H1 (cell line): ENCODE results near the gene RRP1B. TPM values are rescaled to one million over a fixed set of nuclear protein-coding genes. Genes with fewer than 3 reads are reported as not detected.

Experiments used
- CTCF ChIA-PET: fragments of 300-600 bp; sonication (Branson Sonifier 250); formaldehyde crosslinking; loops from one replicate; lab custom pipeline; 2021; ENCODE audit not compliant: partially characterized antibody; lab: Charles Lee
- POLR2A ChIA-PET: fragments of 300-600 bp; sonication (Branson Sonifier 250); formaldehyde crosslinking; loops from one replicate; lab custom pipeline; 2021; ENCODE audit warnings: inconsistent platforms; ENCODE audit not compliant: partially characterized antibody; lab: Charles Lee
- DNase-seq, 2 experiments: peaks; one replicate each; pipeline versions ENCODE4 v3.0.0 to v3.0.0-alpha.2; 2010 to 2022; ENCODE audit warnings: low spot score in 2 of 2, low read depth in 1 of 2, mixed read lengths in 1 of 2
- FAIRE-seq: peaks from 2 replicates; lab custom pipeline; 2011; peaks lifted over from hg19 to GRCh38; lab: Jason Lieb, UNC
- H2AFZ ChIP-seq: 2 replicates; pipeline ENCODE4 v1.8.1; 2012; ENCODE audit warnings: low read length, inconsistent platforms
- H2AK5ac ChIP-seq: 2 replicates; pipeline ENCODE4 v1.6.1; 2013; ENCODE audit warnings: low read depth, low read length
- H2BK120ac ChIP-seq: replicated peaks from 2 replicates; pipeline ENCODE3; 2013; ENCODE audit warnings: low read depth, low read length, inconsistent platforms
- H2BK12ac ChIP-seq: 2 replicates; pipeline ENCODE4 v1.6.1; 2013; ENCODE audit warnings: low read depth, low read length
- H2BK15ac ChIP-seq: 2 replicates; pipeline ENCODE4 v1.6.1; 2013; ENCODE audit warnings: low read length
- H2BK20ac ChIP-seq: 2 replicates; pipeline ENCODE4 v1.6.1; 2013; ENCODE audit warnings: low read length
- H2BK5ac ChIP-seq: 2 replicates; pipeline ENCODE4 v1.6.1; 2013; ENCODE audit warnings: low read depth, low read length
- H3K14ac ChIP-seq: 2 replicates; pipeline ENCODE4 v1.6.1; 2013; ENCODE audit warnings: inconsistent platforms; ENCODE audit not compliant: insufficient read length
- H3K18ac ChIP-seq: 2 replicates; pipeline ENCODE4 v1.6.1; 2013; ENCODE audit warnings: low read length; ENCODE audit errors: extremely low read depth
- H3K23ac ChIP-seq: 2 replicates; pipeline ENCODE4 v1.6.1; 2013; ENCODE audit warnings: inconsistent platforms; ENCODE audit not compliant: insufficient read length
- H3K23me2 ChIP-seq: 2 replicates; pipeline ENCODE4 v1.6.1; 2013; ENCODE audit warnings: low read depth, low read length
- H3K27ac ChIP-seq: 2 replicates; pipeline ENCODE4 v1.6.1; 2011; ENCODE audit warnings: low read depth, low read length, inconsistent platforms
- H3K27me3 ChIP-seq, 4 experiments: replicated peaks in 1 of 4; 1 replicate in 1 of 4; 2 replicates in 3 of 4; pipeline versions ENCODE4 v1.6.1 to v1.8.1; 2011 to 2013; ENCODE audit warnings: low read length in 3 of 4, mild to moderate bottlenecking in 3 of 4, inconsistent platforms in 2 of 4, mixed read lengths in 2 of 4, moderate library complexity in 1 of 4; ENCODE audit not compliant: control insufficient read depth in 3 of 4, insufficient read depth in 3 of 4; ENCODE audit errors: extremely low read depth in 1 of 4
- H3K36me3 ChIP-seq, 4 experiments: 2 replicates each; pipeline versions ENCODE4 v1.6.1 to v1.8.1; 2011 to 2013; ENCODE audit warnings: mild to moderate bottlenecking in 4 of 4, low read length in 3 of 4, moderate library complexity in 2 of 4, control low read depth in 1 of 4, inconsistent platforms in 1 of 4; ENCODE audit not compliant: insufficient read depth in 4 of 4, control insufficient read depth in 2 of 4
- H3K4ac ChIP-seq: replicated peaks from 2 replicates; pipeline ENCODE3; 2013; ENCODE audit warnings: low read length, low read depth, mixed read lengths, inconsistent platforms; ENCODE audit not compliant: insufficient read length
- H3K4me1 ChIP-seq, 4 experiments: replicated peaks in 1 of 4; 1 replicate in 1 of 4; 2 replicates in 3 of 4; pipeline versions ENCODE4 v1.6.1 to v1.8.1; 2011 to 2013; ENCODE audit warnings: low read length in 3 of 4, inconsistent platforms in 2 of 4, mixed read lengths in 1 of 4; ENCODE audit not compliant: insufficient read depth in 4 of 4, control insufficient read depth in 3 of 4
- H3K4me2 ChIP-seq, 2 experiments: 2 replicates each; pipeline versions ENCODE4 v1.6.1 to v1.8.1; 2011 to 2013; ENCODE audit warnings: low read depth in 2 of 2, low read length in 2 of 2, control low read depth in 1 of 2, inconsistent platforms in 1 of 2, mild to moderate bottlenecking in 1 of 2; ENCODE audit not compliant: insufficient read depth in 1 of 2
- H3K4me3 ChIP-seq, 4 experiments: fragments of 200-600, 300-600 bp in 1 of 4; sonication (generic), shearing (Covaris generic), sonication (Bioruptor Twin) in 1 of 4; 2 replicates each; pipeline versions ENCODE4 v1.5.1 to v1.8.1; 2011 to 2016; ENCODE audit warnings: low read length in 4 of 4, low read depth in 3 of 4, control low read depth in 2 of 4, inconsistent platforms in 2 of 4, mild to moderate bottlenecking in 2 of 4, mixed read lengths in 1 of 4, moderate library complexity in 1 of 4; ENCODE audit not compliant: insufficient read depth in 2 of 4; ENCODE audit errors: extremely low read depth in 1 of 4
- H3K56ac ChIP-seq: replicated peaks from 2 replicates; pipeline ENCODE3; 2013; ENCODE audit warnings: low read depth, mild to moderate bottlenecking, mixed read lengths, low read length, inconsistent platforms; ENCODE audit not compliant: insufficient read length
- H3K79me1 ChIP-seq: 2 replicates; pipeline ENCODE4 v1.6.1; 2013; ENCODE audit warnings: low read depth, low read length, control low read depth
- H3K79me2 ChIP-seq, 2 experiments: 2 replicates each; pipeline versions ENCODE4 v1.6.1 to v1.8.1; 2012 to 2013; ENCODE audit warnings: low read length in 2 of 2, mild to moderate bottlenecking in 2 of 2, inconsistent platforms in 1 of 2; ENCODE audit not compliant: insufficient read depth in 2 of 2, control insufficient read depth in 1 of 2
- H3K9ac ChIP-seq, 4 experiments: replicated peaks in 1 of 4; 1 replicate in 1 of 4; 2 replicates in 3 of 4; pipeline versions ENCODE4 v1.6.1 to v1.8.1; 2011 to 2013; ENCODE audit warnings: low read depth in 3 of 4, low read length in 3 of 4, control low read depth in 2 of 4, mild to moderate bottlenecking in 2 of 4, moderate library complexity in 2 of 4, inconsistent platforms in 1 of 4; ENCODE audit errors: extremely low read depth in 1 of 4
- H3K9me3 ChIP-seq, 2 experiments: 2 replicates each; pipeline versions ENCODE4 v1.6.1 to v1.8.1; 2012 to 2013; ENCODE audit warnings: mild to moderate bottlenecking in 2 of 2, moderate library complexity in 2 of 2, control low read depth in 1 of 2, inconsistent platforms in 1 of 2, low read depth in 1 of 2, low read length in 1 of 2, mixed read lengths in 1 of 2; ENCODE audit not compliant: insufficient read depth in 2 of 2
- H4K20me1 ChIP-seq, 2 experiments: replicated peaks in 1 of 2; 2 replicates each; pipeline versions ENCODE3 to v1.8.1; 2011 to 2013; ENCODE audit warnings: inconsistent platforms in 2 of 2, low read length in 2 of 2, mild to moderate bottlenecking in 1 of 2; ENCODE audit not compliant: insufficient read depth in 2 of 2, control insufficient read depth in 1 of 2
- H4K5ac ChIP-seq: 2 replicates; pipeline ENCODE4 v1.6.1; 2013; ENCODE audit warnings: low read length, low read depth, mixed read lengths, inconsistent platforms; ENCODE audit not compliant: insufficient read length
- H4K8ac ChIP-seq: 2 replicates; pipeline ENCODE4 v1.8.0; 2013; ENCODE audit warnings: mild to moderate bottlenecking, moderate library complexity, low read length, inconsistent platforms; ENCODE audit not compliant: insufficient read depth; ENCODE audit errors: extremely low read depth
- H4K91ac ChIP-seq: replicated peaks from 2 replicates; pipeline ENCODE3; 2013; ENCODE audit warnings: low read length, mixed read lengths, inconsistent platforms; ENCODE audit not compliant: insufficient read length
- HDAC6 ChIP-seq: IDR thresholded peaks from one replicate; pipeline ENCODE4 v1.7.1; 2012; ENCODE audit warnings: low read depth, mild to moderate bottlenecking, inconsistent platforms, low read length, moderate library complexity
- JUN ChIP-seq: IDR thresholded peaks from 2 replicates; pipeline ENCODE4 v1.6.1; 2011; ENCODE audit warnings: low read depth, mild to moderate bottlenecking, improper control_type of control experiment, low read length
- JUND ChIP-seq: IDR thresholded peaks from 2 replicates; pipeline ENCODE4 v1.6.1; 2011; ENCODE audit warnings: mild to moderate bottlenecking, improper control_type of control experiment, low read length
- RNF2 ChIP-seq: fragments of 200-900, 300-1000 bp; sonication (generic); IDR thresholded peaks from 2 replicates; pipeline ENCODE4 v1.7.1; 2016; ENCODE audit warnings: borderline replicate concordance, low read depth, mild to moderate bottlenecking, antibody characterized with exemption, low read length; ENCODE audit not compliant: poor library complexity, severe bottlenecking; ENCODE audit errors: missing control alignments
- SAP30 ChIP-seq: fragments of 300-600 bp; sonication (generic); IDR thresholded peaks from 2 replicates; pipeline ENCODE4 v1.7.1; 2012; ENCODE audit warnings: low read length, moderate library complexity, mild to moderate bottlenecking, inconsistent platforms; ENCODE audit not compliant: insufficient read depth, insufficient replicate concordance
- SP4 ChIP-seq: IDR thresholded peaks from 2 replicates; pipeline ENCODE4 v1.6.1; 2012; ENCODE audit warnings: low read length, inconsistent platforms
- SRF ChIP-seq: IDR thresholded peaks from 2 replicates; pipeline ENCODE4 v1.6.1; 2011; ENCODE audit warnings: mild to moderate bottlenecking, low read depth, low read length, moderate library complexity
- WGBS, 2 experiments: shearing (Covaris generic) in 1 of 2; methylation state at CpG; one replicate each; pipeline versions ENCODE4 v1.1.6 to v1.1.7; 2013 to 2015; ENCODE audit warnings: low lambda C conversion rate in 2 of 2, mixed read lengths in 2 of 2, inconsistent platforms in 1 of 2, low coverage in 1 of 2, missing lambda C conversion rate in 1 of 2; ENCODE audit not compliant: insufficient replicate concordance in 2 of 2, insufficient coverage in 1 of 2, insufficient read length in 1 of 2; ENCODE audit errors: extremely low coverage in 1 of 2, missing lambda C conversion rate in 1 of 2; 5-methylcytosine and 5-hydroxymethylcytosine counted together
- polyA plus RNA-seq, 7 experiments: library from polyadenylated mRNA; depleted of rRNA in 3 of 7; stranded (reverse) in 5 of 7; unstranded in 2 of 7; fragments of >200 nt in 5 of 7; fragments of 200-250 nt in 2 of 7; gene quantifications; 1 replicate in 5 of 7; 2 replicates in 1 of 7; 4 replicates in 1 of 7; pipeline versions ENCODE4 v1.2.1 to v1.2.3, GENCODE V29; 2011 to 2013; ENCODE audit warnings: missing spikeins in 2 of 7, mixed read lengths in 2 of 7
- total RNA-seq: library from RNA; stranded (reverse); fragmentation: NEBNext Ultra II Directional; extraction: Animal tissue kit (Norgen Biotek cat#: 25700); gene quantifications from 2 replicates; pipeline ENCODE4 v1.2.1, GENCODE V29; 2021

The RRP1B gene
- total and polyA plus RNA-seq, 2 of the 8 experiments (the other 6 are each of a cell fraction or from before 2014, with no cell fraction given): 25.8 to 97.3 TPM

- no peak overlapping the region for H3K14ac ChIP-seq
- H3K56ac ChIP-seq: no peak overlapping the region
- no peaks in the 10 kb centered on the region; the same call in 1 of the 2 replicates for H3K79me1 ChIP-seq
- no peak overlapping the region for H3K4me3 ChIP-seq
- no peak overlapping the region for H2BK120ac ChIP-seq
- no peak overlapping the region for H3K4me2 ChIP-seq
- no peaks in the 10 kb centered on the region for H3K4me1 ChIP-seq
- peaks cover 0 to 31% of the 10 kb centered on the region in 2 experiments; a peak in 2 of 4 replicates for H3K79me2 ChIP-seq
- peaks cover 0 to 2% of the 10 kb centered on the region in 2 experiments for H4K20me1 ChIP-seq
- no peak overlapping the region for H2BK15ac ChIP-seq
- TF ChIP-seq SAP30 (no peak), RNF2 (no peak), SP4 (no peak), JUND (no peak), JUN (no peak), HDAC6 (no peak), SRF (no peak)
- no peak overlapping the region for H2BK5ac ChIP-seq
- no peak overlapping the region for H3K9ac ChIP-seq
- no peak overlapping the region for H4K91ac ChIP-seq
- 92% methylated on average over 6 of the region's 6 CpGs; no CpG with 5 or more reads in 1 of the 2 experiments for WGBS, 2 experiments
- ChIA-PET POLR2A (interaction anchor here (0.7 to 2.1 kb wide), 2 partner anchors 8 to 11 kb away, joined by 5 to 8 read pairs; no protein-coding TSS in a partner anchor), CTCF (interaction anchor here (1.3 to 1.7 kb wide), 2 partner anchors 8 to 12 kb away, joined by 4 read pairs; no protein-coding TSS in a partner anchor)
- no peak overlapping the region for H4K8ac ChIP-seq
- H2AK5ac ChIP-seq: no peak overlapping the region
- H3K4ac ChIP-seq: no peak overlapping the region
- no peak overlapping the region for H3K23ac ChIP-seq
- H2AFZ ChIP-seq: no peak overlapping the region
- H3K27ac ChIP-seq: no peak overlapping the region
- no peaks in the 10 kb centered on the region for H3K9me3 ChIP-seq
- no peak overlapping the region for H2BK12ac ChIP-seq
- H3K27me3 ChIP-seq: no peaks in the 10 kb centered on the region
- no peak overlapping the region for H2BK20ac ChIP-seq
- DNase-seq: no peak
- no peaks in the 10 kb centered on the region for H3K23me2 ChIP-seq
- FAIRE-seq: no peak
- no peak overlapping the region for H3K18ac ChIP-seq
- H3K36me3 ChIP-seq: peaks cover 35 to 66% (median 46%) of the 10 kb centered on the region in 4 experiments
- H4K5ac ChIP-seq: no peak overlapping the region
Observed at GRCh38 chr21:43681650-43682049, 22.3 kb downstream of the RRP1B start.
